Activated T-helper 1 cell treated with anti-CD3 and anti-CD28 coated beads, Interleukin-2, amount 50 U/mL, for 16 hours (primary cell): ENCODE results near the gene FASN.
"Not testable (repeated sequence)": the region's sequence is repeated elsewhere in the genome, so short reads cannot be mapped to it uniquely, and the experiment has no call there.

Experiments
- DNase-seq, 2 donors: peaks; one replicate each; pipeline ENCODE4 v3.0.0-alpha.2; 2020; ENCODE audit warnings: low read depth in 1 of 2, low spot score in 1 of 2

Gene FASN

GRCh38 chr17:82047379-82047778 is 50.7 kb downstream of the FASN start:
- no peak for DNase-seq

DNA sequence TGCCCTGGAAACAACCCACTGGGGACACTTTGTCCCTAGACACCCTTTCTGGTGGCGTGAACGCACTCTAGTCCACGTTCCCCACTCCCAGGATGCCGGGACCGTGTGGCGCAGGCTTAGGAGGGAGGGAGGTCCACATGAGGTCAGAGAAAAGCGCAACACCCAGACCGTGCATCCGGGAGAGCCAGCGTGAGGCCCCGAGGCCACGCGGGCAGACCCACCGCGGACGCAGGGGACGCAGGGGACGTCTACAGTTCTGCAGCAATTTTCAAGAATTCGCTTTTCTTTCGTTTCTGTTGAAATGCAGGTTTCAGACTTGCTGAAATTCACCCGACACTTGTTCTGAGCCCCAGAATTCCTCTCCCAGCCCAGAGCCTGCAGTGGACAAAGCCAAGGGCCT is 51.1 kb downstream of the FASN start:
- no peak for DNase-seq

DNA sequence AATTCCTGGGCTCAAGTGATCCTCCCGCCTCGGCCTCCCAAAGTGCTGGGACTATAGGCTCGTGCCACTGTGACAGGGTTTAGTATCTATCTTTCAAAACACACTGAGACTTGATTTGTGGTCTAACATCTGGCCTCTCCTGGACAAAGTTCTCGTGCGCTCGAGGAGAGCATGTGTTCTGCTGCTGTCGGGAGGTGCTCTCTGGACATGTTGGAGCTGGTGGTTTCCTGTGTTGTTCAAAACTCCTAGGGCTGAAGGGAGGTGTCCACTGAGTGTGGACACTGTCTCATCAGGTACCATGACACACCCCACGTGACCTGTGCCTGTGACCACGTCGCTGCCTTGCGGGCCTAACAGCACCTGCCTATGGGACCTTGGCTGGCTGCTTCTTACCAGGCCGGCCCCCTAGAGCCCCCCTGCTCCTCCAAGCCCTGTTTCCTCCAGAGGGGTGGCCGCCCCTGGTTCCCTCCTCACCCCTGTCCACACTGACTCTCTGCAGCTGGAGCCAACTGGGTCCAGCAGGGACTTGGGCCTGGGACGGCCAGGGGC is 52.0 kb downstream of the FASN start:
- no peak for DNase-seq

DNA sequence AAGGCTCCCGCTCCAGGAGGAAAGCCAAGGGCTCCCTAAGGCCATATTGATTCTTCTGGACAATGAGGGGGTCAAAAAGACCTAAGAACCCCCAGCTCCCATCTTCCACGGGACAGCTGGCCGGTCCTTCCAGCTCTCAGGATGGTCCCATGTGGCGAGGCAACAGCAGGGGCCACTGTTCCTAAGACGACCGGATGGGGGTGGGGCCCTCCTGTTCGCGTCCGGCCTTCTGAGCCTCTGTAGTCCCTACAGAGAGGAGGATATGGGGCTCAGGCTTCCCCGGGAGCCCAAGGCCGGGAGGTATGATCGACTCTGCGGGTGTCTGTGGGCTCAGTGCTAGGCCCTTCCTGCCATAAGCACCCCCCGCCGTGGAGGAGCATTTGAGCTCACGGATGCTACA is 54.5 kb downstream of the FASN start:
- DNase-seq, result no peak

GRCh38 chr17:82042649-82043048 is 55.4 kb downstream of the FASN start:
- DNase-seq, result no peak

- no peak for DNase-seq
Observed at GRCh38 chr17:82041144-82041814, 56.8 kb downstream of the FASN start.

GRCh38 chr17:82039695-82040299 is 58.2 kb downstream of the FASN start:
- no peak for DNase-seq

DNA sequence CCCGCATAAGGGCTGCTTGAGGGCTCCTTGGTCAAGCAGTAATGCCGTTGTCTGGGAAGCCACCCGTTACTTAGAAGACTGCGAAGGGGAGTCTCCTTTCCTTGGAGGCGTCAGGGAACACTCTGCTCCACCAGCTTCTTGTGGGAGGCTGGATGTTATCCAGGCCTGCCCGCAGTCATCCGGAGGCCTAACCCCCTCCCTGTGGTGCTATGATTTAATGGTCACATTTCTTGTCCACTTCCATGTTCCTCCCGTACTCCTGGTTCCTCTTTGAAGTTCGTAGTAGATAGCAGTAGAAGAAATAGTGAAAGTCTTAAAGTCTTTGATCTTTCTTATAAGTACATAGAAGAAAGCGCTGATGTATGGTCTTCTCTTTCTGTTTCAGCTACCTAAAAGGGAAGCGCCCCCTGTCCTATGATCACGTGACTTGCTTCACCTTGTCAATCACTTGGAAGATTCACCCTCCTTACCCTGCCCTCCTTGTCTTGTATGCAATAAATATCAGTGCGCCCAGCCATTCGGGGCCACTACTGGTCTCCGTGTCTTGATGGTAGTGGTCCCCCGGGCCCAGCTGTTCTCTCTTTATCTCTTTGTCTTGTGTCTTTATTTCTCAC is 59.1 kb downstream of the FASN start:
- DNase-seq, result not testable (repeated sequence)

DNA sequence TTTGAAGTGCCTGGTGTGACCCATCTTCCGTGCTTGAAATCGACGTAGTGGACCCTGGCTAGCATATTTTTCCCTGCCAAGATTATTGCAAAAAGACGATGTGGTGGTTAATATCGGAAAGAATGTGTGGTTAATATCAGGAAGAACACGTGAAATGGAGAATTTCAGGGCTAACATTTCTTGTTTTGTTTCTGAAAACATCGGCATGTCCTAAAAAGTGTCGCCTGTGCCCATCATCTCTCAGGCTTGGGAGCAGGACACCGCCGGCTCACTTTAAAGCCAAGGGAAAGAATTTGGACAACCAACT is 60.2 kb downstream of the FASN start:
- no peak for DNase-seq

DNA sequence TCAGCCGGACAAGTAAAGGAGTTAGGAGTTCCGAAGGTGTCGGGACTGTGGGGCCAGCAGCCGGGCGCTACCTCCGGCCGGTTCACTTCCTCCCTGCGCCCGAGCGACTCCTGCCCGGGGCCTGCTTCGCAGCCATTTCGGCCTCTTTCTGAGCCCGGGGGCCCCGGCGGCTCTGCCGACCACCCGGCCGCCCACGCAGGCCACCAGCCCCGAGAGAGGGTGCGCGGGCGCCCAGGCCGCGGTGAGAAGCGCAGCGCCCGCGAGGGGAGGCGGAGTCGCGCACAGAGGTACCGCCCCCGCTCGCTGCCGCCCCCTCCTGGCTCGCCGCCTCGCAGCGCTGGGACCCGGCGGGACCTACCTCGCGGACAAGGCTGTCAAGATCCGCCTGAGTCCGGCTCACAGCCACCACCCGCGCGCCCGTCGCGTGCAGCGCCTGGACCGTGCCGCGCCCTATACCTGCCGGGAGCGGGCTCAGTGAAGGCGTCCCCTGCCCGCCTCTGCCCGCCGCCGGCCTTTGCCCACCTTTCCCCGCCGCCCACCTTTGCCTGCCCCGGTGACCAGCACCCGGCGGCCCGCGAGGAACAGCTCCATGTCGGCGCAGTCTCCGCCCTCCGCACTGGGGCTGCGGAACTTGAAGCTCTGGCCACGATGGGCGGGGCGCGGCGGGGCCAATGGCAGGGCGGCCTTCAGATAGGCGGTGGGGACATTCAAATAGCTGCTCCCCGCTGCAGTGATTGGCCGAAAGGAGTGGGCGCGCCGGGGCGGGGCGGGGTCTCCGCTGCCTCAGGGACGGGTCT is 60.7 kb downstream of the FASN start, which contains the start of gene DCXR:
Gene DCXR (minus strand): TSS at position 606 of the 797 bp plus-strand sequence. CDS start 15 bp downstream, at position 591.
- peak; percentile 89 for DNase-seq

- DNase-seq, result no peak
Observed at GRCh38 chr17:82036634-82037091, 61.4 kb downstream of the FASN start.

GRCh38 chr17:82035956-82036633 is 61.9 kb downstream of the FASN start:
- DNase-seq, result no peak

DNA sequence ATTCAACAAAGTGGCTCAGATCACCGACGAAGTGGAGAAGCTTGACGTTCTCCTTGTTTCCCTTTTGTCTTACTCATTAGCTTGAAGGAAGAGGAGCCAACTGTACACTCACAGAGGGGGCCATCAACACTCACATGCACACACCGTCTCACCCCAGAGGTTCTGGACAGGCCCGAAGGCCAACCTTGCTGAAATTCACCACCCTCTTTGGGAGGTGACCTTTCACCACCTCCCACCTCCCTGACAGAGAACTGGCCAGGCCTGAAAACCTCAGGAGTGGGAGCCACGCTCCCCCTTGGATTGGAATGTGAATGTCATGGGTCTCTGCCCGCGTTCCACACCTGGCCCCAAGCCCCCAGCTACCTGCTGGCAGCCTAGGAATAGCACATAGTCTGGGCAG is 62.5 kb downstream of the FASN start:
- no peak for DNase-seq

DNA sequence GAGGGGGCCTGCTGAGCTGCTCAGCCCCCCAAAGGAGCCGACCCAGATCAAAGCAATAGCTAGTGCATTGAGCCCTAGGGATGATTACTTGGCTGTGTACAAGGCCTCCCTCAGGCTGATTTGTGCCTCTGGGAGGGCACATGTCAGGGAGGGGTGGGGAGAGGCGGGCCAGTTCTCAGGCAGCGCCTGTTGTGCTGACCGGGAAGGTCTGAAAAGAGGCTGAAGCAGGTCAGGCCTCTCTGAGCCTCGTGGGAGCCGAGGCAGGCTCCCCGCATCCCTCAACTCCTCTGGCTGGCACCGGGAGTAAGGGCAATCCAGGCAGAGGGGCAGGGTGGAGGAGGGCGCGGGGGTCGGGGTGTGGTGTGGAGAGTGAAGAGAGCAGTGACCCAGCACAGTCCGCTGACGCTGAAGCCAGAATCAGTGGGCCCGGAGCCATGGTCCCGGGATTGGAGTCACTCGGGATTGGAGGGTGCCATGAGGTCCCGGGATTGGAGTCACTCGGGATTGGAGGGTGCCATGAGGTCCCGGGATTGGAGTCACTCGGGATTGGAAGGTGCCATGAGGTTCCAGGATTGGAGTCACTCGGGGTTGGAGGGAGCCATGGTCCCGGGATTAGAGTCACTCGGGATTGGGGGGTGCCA is 63.5 kb downstream of the FASN start:
- DNase-seq, result no peak

GRCh38 chr17:82033359-82034085 is 64.5 kb downstream of the FASN start:
- DNase-seq, result no peak

DNA sequence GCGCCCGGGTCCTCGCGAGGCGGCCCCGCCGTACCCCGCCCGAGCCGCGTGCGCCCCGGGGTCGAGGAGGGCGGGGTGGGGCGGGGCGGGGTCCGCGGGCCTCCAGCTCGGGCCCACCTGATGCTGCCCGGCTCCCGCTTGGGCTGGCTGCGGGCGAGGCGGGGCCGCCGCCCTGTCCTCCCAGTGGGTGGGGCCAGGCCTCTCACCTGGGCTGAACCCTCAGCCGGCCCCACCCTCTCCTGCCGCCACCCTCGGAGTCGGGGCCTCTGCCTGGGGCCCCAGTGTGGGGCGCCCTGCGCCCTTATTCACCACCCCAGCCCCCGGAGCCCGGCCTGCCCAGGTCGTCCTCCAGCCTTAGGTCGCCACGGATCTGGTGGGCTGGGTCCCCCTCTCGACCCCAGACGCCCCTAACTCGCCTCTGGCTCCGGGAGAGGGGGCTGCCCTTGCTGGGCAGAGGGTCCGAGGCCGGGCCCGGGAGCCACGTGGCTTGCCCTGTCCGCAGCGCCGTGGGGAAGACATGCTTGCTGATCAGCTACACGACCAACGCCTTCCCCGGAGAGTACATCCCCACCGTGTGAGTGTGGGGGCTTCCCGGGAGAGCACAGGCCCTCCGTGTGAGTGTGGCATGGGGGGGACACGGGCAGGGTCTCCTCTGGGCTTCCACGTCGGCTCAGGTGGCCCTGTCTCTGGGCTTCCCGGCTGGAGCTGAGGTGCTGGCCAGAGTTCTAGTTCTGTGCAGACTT is 66.0 kb downstream of the FASN start:
- peak in 1 of 2 donors; percentile 21 for DNase-seq

DNA sequence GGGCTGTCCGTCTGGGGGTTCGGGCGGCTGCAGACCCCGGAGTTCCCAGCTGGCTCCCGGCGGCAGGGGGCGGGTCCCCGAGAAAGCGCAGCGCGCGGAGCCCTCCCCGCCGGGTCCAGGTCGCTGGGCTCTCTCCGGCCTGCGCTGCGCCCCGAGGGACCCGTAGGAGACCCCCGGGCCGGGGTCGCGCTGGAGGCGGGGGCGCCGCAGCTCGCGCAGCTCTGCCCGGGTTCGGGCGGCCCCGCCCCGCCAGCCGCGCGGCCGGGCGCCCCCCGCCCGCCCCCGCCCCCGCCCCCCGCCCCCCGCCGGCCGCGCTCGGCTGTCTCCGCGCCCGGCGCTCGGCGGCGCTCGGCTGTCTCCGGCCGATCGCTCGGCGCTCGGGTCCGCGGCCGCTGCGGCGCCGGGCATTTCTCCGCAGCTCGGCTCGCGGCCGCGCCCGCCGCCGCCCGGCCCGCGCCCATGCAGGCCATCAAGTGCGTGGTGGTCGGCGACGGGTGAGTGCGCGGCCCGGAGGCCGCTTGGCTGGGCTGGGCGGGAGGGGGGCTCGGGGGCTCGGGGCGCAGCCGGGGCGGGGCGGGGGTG is 66.6 kb downstream of the FASN start, which contains the start of gene RAC3:
Gene RAC3 (plus strand): TSS at position 376 of the 582 bp plus-strand sequence. CDS start 84 bp downstream, at position 460.
- DNase-seq, result no peak

- DNase-seq, result peak; percentile 70 to 73
Observed at GRCh38 chr17:82030470-82031302, 67.3 kb downstream of the FASN start.
